GM12864 (cell line): ENCODE data around the gene S100A16.

Experiments used
- DNase-seq: peaks from one replicate; pipeline ENCODE4 v3.0.0-alpha.2; 2011; ENCODE audit warnings: low read depth
- H3K4me3 ChIP-seq: 2 replicates; pipeline ENCODE4 v1.5.1; 2011; ENCODE audit warnings: mild to moderate bottlenecking, low read depth, low read length, control low read depth
- TF ChIP-seq, protein P1 (sequence below): IDR thresholded peaks from 2 replicates; pipeline ENCODE4 v1.5.1; 2011; ENCODE audit warnings: low read depth, mild to moderate bottlenecking, moderate library complexity, low read length, control low read depth, inconsistent platforms; ENCODE audit errors: missing control alignments

The S100A16 gene

DNA sequence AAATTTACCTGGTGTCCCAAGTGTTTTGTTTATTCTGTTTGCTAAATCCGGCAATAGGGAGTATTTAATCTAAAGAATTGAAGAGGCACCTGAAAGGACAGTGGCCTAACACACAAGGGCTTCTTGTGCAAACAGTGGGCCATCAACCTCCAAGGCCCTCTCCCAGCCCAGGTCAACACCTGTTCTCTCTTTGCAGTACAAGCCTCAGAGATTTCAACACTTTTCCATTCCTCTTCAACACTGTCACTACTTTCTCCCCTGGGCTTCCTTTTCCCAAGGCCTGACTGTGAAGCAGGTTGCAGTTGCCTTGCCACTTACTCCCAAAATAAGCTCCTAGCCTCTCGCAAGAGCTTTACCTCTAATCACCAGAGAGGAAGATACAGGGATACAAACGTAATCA, 42.4 kb upstream of the S100A16 start:
- TF ChIP-seq, protein P1, sequence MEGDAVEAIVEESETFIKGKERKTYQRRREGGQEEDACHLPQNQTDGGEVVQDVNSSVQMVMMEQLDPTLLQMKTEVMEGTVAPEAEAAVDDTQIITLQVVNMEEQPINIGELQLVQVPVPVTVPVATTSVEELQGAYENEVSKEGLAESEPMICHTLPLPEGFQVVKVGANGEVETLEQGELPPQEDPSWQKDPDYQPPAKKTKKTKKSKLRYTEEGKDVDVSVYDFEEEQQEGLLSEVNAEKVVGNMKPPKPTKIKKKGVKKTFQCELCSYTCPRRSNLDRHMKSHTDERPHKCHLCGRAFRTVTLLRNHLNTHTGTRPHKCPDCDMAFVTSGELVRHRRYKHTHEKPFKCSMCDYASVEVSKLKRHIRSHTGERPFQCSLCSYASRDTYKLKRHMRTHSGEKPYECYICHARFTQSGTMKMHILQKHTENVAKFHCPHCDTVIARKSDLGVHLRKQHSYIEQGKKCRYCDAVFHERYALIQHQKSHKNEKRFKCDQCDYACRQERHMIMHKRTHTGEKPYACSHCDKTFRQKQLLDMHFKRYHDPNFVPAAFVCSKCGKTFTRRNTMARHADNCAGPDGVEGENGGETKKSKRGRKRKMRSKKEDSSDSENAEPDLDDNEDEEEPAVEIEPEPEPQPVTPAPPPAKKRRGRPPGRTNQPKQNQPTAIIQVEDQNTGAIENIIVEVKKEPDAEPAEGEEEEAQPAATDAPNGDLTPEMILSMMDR, result no peak
- H3K4me3 ChIP-seq, result no peak overlapping the region
- no peak for DNase-seq

DNA sequence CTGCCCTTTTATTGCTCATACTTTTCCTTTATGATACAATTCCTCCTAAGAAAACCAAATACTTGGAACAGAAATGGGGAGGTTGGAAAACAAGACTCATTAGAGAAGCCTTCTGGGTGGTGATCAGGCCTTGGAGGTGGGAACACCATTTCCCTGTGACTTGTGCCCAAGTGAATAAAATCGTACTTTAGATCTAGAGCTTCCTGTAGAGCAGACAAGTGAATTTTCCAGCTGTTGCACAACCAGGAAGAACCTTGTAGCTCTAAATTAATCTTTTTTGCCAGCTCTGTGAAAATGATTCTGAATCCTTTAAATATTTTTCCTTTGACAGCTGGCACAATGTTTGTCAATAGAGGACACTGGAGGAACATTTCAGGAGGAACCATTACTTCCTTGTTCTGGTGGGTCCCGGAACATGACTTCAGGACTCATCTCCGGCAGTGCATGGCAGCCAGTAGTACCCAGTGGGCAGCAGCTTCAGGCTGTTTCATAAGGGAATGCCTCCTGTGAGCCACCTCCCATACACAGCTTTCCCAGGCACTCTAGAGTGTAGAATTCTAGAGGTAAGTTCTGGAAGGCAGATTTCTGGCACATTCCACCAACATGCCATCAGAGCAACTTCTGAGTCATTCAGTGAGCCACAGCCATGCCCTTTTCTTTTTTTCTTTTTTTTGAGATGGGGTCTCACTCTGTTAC, 40.0 kb upstream of the S100A16 start:
- no peak for DNase-seq
- no peak overlapping the region for H3K4me3 ChIP-seq
- TF ChIP-seq, protein P1, result no peak

DNA sequence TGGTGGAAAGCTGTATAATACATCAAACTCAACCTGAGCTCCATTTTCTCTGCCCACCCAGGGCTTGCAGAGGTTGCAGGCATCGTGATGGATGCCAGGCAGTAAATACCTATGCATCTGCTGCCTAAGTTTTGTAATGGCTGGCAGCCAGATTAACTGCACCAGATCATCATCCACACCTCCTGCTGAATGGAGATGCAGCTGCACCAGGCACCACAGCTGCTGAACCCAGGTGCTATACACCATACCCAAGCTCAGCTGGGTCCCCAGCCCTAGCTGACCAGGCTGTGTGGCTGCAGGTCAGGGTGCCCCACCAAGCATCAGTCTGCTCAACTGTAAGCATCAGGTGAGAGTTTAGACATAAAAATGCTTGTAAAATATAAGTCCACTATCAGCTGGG, 38.8 kb upstream of the S100A16 start:
- H3K4me3 ChIP-seq, result no peak overlapping the region
- no peak for DNase-seq
- TF ChIP-seq, protein P1, result no peak

DNA sequence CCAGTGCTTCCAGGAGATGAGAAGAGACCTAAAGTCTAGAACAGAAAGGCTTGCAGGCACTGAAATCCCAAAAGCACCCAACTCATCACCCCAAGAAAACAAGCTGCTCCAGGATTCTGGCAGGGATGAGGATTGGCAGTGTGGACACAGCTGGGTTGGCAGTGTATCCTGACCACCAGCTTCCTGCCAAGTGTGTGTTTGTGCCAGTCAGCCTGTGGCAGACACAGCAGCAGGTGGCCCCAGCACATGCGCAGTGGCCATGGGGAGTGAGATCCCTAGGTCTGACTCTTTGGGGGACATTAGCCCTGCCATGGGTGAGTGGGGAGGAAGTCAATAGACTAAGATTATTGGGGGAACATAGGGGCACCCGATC, 36.9 kb upstream of the S100A16 start:
- H3K4me3 ChIP-seq, result no peak overlapping the region
- no peak for DNase-seq
- TF ChIP-seq, protein P1, result no peak

DNA sequence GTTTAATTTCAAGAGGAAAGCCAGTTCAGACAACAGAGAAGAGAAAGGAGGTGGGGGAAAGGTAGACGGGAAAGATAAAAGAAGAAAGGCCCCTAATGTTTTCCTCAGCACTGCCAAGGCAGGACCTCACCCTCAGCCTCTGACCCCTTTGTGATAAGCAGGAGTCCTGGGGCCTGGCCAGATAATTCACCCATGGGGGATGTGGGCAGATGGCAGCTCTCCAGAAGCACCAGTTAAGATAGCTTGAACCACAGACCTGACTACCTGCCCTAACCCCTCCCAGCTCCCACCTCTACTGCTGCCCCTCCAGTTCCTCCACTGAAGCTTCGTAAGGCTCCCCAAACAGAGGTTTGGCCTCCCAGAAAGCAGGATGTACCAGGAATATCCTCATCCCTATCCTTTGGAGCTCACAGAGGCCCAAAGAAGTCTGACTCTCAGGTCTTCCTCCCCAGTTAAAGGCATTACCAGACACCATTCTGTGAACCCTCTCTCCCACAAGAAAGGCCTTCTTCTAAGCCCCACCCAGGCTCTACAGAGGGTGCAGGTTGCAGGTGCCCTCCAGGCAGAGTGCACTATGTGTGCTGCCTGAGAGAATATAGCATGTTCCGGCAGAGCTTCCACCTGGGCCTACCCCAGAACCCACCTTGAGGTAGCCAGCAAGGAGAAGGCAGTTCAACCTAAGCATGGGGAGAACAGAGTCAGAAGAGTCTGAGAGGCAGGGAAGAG, 36.4 kb upstream of the S100A16 start:
- no peak for DNase-seq
- TF ChIP-seq, protein P1, result no peak
- H3K4me3 ChIP-seq, result no peak overlapping the region

DNA sequence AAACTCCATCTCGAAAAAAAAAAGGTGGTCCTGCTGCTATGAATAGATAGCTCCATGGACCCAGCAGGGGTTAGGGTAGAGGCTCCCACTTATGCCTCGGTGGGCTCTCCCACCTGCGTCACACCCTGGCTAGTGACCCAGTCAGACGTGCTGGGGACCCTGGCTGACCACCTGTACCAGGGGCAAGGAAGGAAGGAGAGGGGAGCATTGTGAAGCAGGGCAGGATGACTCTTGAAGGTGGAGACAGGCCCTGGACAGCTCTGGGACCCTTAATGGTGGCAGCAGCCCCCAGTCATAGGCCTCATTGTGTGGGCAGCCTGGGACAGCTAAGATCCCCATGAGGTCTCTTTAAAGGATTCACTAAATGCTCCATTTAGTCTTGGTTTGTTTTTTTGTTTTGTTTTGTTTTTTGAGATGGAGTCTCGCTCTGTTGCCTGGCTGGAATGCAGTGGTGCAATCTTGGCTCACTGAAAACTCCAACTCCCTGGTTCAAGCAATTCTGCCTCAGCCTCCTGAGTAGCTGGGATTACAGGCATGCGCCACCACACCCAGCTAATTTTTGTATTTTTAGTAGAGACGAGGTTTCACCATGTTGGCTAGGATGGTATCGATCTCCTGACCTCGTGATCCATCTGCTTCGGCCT, 35.2 kb upstream of the S100A16 start:
- no peak for DNase-seq
- no peak overlapping the region for H3K4me3 ChIP-seq
- TF ChIP-seq, protein P1, result no peak

DNA sequence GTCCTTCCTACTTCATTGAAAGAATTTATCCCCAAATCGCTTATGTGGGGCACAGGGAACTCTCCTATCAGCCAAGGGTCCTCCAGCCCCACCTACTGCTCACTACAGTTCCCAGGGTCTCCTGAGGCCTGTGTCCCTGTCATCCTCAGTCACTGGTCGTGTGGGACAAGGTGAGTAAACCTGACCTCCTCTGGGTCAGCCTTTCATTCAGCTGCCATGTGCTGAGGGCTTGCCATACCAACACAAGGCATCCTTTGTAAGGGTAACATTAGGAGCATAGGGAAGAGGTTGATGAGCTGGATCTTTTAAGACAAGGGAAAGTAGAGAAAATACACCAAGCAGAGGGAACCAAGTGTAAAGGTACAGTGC, 34.4 kb upstream of the S100A16 start:
- no peak overlapping the region for H3K4me3 ChIP-seq
- TF ChIP-seq, protein P1, result no peak
- DNase-seq, result no peak
